NCI-H1092 (cell line): ENCODE measurements around the gene DYTN.

ENCODE experiments used
- DNase-seq: peaks from one replicate; lab custom pipeline; 2025; lab: John Stamatoyannopoulos, UW

DYTN gene

DNA sequence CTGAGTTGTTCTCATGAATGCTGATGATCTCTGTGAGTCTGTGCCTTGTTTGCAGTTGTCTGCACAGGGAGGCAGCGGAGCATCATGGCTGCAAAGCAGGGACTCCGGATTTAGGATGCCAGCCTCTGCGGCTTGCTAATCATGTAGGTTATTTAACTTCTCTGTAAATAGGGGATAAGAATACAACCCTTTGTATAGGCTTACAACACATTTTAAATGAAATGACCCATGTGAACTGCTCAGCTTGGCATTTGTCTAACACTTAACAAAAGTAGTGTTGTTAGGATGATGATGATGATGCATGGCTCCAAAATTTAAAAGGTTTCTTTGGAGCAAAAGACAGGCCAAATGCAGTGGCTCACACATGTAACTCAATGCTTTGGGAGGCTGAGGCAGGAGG, 19.4 kb downstream of the DYTN start:
- no peak for DNase-seq

GRCh38 chr2:206696910-206697309, 21.3 kb downstream of the DYTN start:
- DNase-seq = no peak

- peak; percentile 18 for DNase-seq
These were observed 24.6 kb downstream of the DYTN start for GRCh38 chr2:206693399-206694137.

- DNase-seq = no peak
These were observed 25.2 kb downstream of the DYTN start for GRCh38 chr2:206692971-206693370.

DNA sequence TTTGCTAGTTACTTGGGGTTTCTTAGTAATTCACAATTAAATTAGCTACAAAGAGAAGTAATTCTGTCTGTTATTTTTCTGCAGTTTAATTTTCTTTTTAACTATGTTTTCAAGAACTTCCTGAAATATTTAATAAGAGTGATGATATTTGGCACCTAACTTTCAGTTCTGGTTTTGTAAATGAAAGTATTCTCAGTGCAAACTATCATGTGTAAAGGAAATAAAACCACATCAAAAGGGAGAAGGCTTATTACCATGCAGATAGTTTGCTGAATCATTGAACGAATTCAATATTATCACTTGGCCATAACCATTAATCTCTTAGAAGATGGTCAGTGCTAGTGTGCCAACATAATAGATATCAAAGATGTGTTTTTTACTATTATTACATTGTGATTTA, 29.2 kb downstream of the DYTN start:
- DNase-seq = no peak

DNA sequence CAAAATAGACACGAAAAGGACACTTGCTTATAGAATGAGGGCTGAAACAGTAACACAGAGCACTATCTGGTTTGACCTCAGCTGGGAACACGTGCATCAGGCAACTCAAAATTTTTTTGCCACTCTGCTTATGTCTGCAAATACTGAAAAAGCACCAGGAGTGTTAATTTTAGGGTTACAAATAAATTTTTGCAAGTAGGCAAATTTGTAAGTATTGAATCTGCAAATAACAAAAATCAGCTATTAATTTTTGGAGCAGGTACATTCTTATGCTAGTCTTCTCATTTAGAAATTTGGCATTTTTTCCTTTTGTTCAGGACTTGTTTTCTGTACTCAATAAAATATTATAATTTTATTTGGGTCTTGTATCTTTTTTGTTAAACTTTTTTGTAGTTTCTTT, 29.7 kb downstream of the DYTN start:
- no peak for DNase-seq

GRCh38 chr2:206683546-206683945, 34.6 kb downstream of the DYTN start:
- DNase-seq = no peak

DNA sequence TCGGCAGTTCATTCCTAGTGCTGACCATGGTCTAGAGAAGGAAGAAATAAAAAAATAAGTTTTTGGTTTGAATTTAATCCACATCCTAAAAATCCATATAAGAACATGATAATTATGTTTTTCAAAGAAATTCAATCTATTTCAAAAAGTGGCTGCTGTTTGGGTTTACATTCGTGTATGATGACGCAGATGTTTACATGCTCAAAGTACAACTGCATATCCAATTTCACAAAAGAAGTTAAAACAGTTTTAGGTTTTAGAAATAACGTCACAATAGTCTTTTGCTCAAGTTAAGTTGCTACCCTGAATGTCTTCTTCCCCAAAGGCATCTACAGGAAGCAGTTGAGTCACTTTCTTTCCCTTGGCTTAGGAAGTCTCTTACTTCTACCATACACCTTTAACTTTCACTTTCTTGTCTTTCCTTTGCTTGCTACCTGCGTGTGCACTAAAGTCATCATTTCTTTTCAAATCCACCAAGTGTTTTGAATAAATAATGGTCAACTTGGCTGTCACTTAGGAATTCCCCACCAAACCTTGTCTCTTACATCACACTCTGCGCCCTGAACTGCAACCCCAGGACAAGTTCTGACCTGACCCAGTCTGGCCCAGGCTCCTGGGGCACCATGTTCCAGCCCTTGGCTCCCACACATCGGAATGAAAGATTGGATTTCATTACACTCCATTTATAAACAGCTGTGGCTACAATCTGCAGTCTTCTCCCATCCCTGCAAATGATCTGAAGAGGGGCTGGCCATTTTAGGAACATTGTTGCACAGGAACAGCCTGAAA, 47.5 kb downstream of the DYTN start:
- DNase-seq = no peak

DNA sequence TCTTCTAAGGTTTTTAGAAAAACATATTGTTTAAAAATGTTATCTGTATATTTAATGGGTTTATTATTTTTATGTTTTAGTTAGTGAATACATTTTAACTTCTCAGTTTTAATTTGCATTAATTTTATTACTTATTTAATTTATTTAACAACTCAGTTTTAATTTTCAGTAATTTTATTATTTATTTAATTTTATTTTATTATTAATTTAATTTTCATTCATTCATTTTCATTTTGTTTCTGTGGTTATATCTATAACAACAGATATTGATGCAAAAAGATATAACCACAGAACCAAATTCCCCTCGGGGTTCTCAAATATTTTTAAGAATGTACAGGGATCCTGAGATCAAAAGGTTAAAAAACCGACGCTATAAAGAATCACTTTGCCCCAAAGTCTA, 52.9 kb downstream of the DYTN start:
- no peak for DNase-seq

DNA sequence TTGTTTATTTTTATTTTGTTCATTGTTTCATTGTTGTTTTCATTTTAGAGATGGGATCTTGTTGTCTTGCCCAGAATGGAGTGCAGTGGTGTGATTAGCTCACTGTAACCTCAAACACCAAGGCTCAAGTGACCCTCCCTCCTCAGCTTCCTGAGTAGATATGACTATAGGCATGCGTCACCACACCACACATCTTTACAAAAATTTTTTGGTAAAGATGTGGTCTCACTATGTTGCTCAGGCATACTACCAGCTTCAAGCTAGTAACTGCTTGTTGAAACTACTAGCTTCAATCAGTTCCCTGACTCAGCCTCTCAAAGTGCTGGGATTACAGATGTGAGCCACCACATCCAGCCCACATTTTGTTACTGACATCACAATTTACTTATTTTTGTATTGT, 61.1 kb downstream of the DYTN start:
- no peak for DNase-seq

GRCh38 chr2:206647985-206648384, 70.2 kb downstream of the DYTN start:
- no peak for DNase-seq

DNA sequence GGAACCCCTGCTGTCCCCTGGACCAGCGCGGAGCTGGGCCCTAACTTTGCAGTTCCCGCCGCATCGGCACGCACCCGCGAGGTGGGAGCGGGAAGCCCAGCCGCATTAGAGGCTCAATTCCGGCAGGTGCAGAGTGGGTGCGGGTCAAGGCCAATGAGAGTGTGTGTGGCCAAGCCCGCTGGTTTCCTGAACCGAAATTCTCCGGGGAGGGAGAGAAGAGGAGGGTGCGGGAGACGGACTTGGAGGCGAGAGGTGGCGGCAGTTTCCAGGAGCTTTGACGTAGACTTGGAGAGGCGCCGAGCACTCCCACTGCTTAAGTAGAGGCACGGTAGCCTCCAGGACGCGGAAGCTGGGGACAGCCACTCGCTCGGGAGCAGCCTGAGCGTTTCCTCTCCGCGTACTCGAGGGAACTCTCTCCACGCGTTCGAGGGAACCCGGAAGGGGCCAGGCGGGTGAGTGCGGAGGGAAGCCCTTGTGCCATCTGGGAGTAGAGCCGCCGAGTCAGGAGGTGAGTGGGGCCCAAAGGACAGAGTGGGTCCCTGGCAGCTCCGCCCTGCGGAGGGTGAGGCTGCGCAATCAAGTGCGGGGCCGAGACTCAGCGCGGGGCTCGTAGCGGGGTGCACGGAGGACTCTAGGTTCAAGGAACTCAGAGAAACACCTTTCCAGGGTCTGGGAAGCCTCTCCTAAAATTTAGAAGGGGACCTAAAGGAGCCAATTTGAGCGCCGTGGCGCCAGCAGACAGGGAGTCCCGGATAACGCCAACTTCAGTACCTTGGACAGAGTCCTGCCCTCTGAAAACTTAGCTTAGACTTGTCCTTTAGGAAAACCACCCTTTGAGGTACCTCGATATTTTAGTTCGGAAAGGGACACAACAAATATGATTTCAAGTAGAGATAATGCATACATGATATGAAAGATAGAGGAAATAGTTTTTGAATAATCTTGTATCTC, 75.8 kb downstream of the DYTN start, which contains the start of gene FAM237A:
TSS of gene FAM237A (plus strand) at position 413 of the 951 bp plus-strand sequence. CDS start 1,750 bp downstream, outside the sequence.
- DNase-seq = no peak

DNA sequence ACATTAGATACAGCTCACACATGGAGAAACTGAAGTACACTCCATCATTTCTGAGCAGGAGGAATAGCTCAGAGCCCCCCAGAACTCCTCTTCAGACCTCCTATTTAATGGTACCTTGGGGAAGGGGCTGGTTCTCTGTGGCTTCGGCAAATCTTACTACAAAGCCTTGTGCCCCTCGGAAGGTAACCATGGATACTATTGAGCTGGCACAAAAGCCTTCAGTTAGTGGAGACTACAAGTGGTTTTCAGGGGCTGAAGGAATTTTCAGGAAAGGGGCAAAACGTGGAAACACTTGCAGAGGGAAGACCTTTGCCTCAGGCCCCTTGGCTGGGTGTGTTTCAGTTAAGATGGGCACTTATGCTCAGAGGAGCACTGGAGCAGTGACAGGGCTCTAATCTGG, 77.0 kb downstream of the DYTN start:
- DNase-seq = no peak

DNA sequence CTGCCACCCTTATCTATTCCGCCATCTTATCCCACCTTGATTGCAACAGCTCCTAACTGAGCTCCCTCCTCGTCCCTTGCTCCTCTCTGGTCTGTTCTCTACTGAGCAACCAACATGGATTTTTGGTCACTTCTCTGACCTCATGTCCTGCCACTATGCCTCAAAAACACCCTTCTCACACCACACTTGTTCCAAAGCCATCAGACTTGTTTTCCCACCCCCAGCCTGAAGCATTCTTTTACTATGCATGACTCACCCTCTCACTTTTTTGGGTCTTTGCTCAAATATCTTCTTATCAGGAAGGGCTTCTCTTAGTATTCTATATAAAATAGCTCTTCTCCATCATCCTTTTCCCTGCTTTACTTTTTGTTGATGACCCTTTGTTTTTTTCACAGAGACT, 78.6 kb downstream of the DYTN start:
- no peak for DNase-seq

DNA sequence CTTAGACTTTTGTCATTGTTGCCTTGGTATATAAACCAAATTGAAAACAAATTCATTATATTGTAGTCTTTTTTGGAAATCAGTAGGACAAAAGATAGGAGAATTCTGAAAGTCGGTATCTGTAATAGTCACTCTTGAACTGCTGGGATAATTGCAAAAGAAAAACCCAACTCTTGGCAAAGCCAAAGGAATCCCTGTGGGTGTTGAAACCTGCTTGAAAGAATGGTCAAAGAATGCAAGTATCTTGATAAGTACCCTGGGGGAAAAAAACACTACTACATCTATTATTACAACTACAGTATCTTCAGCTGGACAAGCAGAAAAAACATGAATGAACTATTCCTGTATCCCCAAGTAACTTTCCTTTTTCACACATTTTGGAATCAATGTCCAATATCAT, 83.2 kb downstream of the DYTN start:
- no peak for DNase-seq

DNA sequence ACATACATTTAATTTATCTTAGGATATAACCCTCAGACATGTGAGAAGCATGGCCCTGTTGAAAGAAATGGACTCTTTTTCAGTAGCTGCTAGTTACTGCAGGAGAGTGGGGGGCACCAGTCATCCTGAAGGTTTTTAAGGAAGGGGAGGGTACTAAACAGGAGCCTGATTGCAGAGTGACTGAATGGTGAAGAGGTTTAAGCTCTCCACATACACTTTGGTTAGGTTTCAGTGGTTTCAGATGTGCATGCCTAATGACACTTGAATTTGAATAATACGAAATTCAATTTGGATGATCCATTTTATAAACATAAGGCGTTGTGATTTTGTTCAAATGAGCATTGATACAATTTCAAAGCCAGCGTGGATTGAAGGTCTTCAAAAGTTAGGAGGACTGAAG, 86.9 kb downstream of the DYTN start:
- no peak for DNase-seq

DNA sequence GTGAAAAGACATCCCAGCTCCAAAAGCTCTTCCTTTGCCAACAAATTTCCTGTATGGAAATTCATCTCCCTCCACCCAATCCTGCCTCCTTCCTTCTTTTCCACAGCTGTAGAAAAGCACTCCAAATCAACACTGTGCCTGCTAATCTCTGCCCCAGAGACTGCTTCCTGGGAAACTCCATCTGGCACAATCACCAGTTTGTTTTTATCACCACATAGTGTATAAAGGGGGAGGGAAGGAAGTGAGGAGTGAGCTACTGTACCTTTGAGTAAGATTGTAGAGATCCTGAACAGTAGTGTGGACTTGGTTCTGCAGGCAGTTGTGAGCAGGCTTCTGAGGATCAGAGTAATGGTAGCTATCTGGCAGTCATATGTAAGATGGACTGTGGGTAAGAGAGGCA, 90.6 kb downstream of the DYTN start:
- DNase-seq = no peak

DNA sequence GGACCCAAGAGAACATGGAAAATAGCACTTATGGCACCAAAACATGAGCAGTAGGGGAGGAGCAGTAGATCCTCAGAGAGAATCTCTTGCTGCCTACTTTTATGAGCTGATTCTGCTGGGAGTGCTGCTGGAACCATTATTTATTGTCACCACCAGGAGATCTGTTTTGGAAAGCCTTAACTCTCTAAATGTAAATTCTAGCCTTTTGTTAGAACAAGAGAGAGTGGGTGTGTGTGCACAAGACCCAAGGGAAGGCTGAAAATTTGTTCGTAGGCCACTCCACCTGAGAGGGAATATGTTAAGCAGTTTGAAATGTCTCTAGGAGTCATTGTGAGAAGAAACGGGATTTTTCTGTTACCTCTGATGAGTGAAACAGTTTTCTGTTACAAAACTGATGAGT, 92.1 kb downstream of the DYTN start:
- no peak for DNase-seq

DNA sequence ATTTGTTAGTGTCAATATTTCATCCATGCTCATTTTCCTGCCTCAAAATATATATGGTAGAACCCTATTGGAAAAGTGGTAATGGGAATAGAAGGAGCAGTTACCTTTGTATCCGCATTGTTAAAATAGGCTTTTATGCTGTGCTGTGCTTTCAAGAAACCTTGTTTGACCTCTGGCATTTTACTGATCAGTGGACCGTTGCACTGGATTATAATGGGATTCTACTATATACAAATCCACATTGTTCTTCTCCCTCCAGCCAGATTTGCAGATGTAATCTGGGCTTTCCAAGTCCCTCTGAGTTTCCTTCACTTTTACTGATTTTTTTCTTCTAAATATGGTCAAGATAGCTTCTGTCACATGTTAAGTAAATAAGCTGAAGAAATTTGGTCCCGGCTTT, 99.2 kb downstream of the DYTN start:
- DNase-seq = no peak

DNA sequence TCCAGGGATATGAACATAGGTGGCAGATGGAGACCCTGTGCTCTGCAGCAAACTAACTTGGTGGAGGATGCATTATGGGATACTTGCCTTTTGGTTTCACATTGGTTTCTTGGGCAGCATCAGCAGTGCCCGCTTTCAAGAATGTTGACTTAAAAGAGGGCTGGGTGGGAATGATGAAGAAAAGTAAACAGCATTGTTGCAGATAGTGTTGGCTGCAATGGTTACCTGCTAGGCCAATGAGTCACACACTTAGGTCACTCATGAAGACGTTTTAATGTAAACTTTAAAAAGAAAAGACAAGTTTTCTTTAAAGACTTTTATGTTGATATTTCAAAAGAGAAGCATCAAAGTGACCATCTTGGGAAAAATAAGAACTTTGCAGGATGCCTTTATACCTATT, 102.0 kb downstream of the DYTN start:
- no peak for DNase-seq

GRCh38 chr2:206615417-206616089, 102.6 kb downstream of the DYTN start:
- no peak for DNase-seq

DNA sequence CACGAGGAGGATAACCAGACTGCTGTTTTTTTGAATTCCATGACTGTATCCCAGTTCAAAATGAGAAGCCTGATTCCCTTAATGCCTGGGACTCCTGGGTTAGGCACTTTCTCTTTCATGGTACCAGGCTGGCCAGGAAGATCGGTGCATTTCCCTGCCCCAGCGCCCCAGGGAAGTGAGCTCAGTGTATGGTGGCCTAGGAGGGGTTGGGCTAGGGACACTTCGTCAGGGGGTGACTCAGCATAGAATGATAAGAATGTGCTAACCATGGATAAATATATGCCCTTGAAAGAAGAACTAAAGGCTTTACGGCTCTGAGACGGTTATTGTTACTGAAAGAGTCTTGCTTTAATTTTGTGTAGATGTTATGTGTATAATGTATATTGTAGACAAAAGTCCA, 103.4 kb downstream of the DYTN start:
- DNase-seq = no peak
